ENCODE measurements around the gene GALNT17. TPM values are rescaled to one million over a fixed set of nuclear protein-coding genes. Genes with fewer than 3 reads are reported as not detected.

GALNT17 gene
- total RNA-seq, 1 donor, result not detected

DNA sequence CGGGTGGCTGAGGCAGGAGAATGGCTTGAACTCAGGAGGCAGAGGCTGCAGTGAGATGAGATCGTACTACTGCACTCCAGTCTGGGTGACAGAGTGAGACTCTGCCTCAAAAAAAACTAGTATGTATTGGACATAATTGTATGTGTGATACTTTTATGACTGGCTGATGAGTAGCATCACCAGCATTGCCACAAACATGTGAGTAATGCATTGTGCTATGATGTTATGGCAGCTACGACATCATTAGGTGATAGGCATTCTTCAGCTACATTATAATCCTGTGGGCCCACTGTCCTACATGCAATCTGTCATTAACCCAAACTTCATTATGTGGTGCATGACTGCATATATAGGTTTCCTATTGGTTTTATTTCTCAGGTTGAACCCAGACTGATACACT lies 352.4 kb downstream of the GALNT17 start:
- TF ChIP-seq CTCF (IDR thresholded peaks at IDR 0.05; ENCODE audit: insufficient read depth, low read depth, low read length), result no peak
- no peak overlapping the region for H3K4me3 ChIP-seq (ENCODE audit: low read depth, low read length)
- DNase-seq (ENCODE audit: low read depth), result no peak

GRCh38 chr7:71485586-71485985 lies 353.6 kb downstream of the GALNT17 start:
- TF ChIP-seq CTCF (IDR thresholded peaks at IDR 0.05; ENCODE audit: insufficient read depth, low read depth, low read length), result no peak
- DNase-seq (ENCODE audit: low read depth), result no peak
- no peak overlapping the region for H3K4me3 ChIP-seq (ENCODE audit: low read depth, low read length)

DNA sequence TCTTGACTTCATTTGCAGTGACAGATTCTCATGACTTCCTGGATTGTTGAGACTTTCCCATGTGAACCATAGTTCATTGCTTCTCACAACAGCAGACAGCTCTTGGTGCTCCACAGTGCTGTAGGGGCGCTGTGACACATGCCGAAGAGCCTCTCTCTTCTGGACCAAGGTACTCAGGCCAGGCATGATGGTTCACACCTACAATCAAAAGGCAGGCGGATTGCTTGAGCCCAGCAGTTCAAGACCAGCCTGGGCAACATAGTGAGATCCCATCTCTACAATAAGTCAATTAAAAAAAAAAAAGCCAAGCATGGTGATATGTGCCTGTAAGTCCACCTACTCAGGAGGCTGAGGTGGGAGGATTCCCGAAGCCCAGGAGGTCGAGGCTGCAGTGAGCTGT lies 354.5 kb downstream of the GALNT17 start:
- no peak overlapping the region for H3K4me3 ChIP-seq (ENCODE audit: low read depth, low read length)
- no peak for TF ChIP-seq CTCF (IDR thresholded peaks at IDR 0.05; ENCODE audit: insufficient read depth, low read depth, low read length)
- no peak for DNase-seq (ENCODE audit: low read depth)

GRCh38 chr7:71486856-71487628 lies 355.1 kb downstream of the GALNT17 start:
- TF ChIP-seq CTCF (IDR thresholded peaks at IDR 0.05; ENCODE audit: insufficient read depth, low read depth, low read length), result no peak
- H3K4me3 ChIP-seq (ENCODE audit: low read depth, low read length), result no peak overlapping the region
- DNase-seq (ENCODE audit: low read depth), result peak; percentile 59

DNA sequence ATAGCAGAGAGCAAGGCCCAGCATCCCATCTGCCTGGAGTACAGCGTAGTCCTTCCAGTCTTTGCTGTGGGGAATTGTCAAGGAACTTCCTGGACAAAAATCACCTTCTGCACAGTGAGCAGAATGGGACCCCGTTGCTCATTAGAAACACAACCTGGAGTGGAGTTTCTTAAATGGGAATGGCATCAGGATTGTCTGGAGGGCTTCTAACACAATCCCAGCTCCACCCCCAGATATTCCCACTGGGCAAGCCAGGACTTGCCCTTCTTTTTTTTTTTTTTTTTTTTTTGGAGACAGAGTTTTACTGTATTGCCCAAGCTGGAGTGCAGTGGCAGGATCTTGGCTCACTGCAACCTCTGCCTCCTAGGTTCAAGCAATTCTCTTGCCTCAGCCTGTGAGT lies 356.4 kb downstream of the GALNT17 start:
- no peak for TF ChIP-seq CTCF (IDR thresholded peaks at IDR 0.05; ENCODE audit: insufficient read depth, low read depth, low read length)
- peak; percentile 12 for DNase-seq (ENCODE audit: low read depth)
- H3K4me3 ChIP-seq (ENCODE audit: low read depth, low read length), result no peak overlapping the region

DNA sequence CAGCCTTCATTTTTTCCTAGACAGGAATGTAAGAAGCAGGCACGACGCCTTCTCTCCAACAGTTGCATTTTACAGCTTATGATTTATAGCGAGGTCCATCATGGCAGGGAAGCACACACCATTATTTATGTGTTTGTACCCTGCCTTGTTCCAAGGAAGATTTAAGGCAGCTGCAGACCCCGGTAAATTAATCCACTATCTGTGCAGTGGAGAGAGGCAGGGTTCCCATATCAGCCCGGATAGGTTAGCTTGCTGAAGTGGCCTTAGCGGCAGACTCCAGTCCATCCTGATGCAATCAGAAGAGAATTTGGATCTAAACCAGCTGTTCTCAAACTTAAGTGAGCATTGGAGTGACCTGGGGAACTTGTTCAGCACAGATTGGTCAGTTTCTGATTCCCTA lies 359.4 kb downstream of the GALNT17 start:
- DNase-seq (ENCODE audit: low read depth), result no peak
- no peak for TF ChIP-seq CTCF (IDR thresholded peaks at IDR 0.05; ENCODE audit: insufficient read depth, low read depth, low read length)

GRCh38 chr7:71495828-71496227 lies 363.9 kb downstream of the GALNT17 start:
- H3K4me3 ChIP-seq (ENCODE audit: low read depth, low read length), result no peak overlapping the region
- no peak for DNase-seq (ENCODE audit: low read depth)
- no peak for TF ChIP-seq CTCF (IDR thresholded peaks at IDR 0.05; ENCODE audit: insufficient read depth, low read depth, low read length)

More for the DNA sequence above, 359.4 kb downstream of the GALNT17 start:
- no peak overlapping the region for H3K4me3 ChIP-seq (ENCODE audit: low read depth, low read length)

Measured in fibroblast of villous mesenchyme (primary cell).